AG10803 (cell line): ENCODE results near the gene SESN2.

Experiments
- DNase-seq: peaks from one replicate; pipeline ENCODE4 v3.0.0; 2010; ENCODE audit warnings: low read depth
- H3K4me3 ChIP-seq: 2 replicates; pipeline ENCODE4 v1.5.1; 2011; ENCODE audit warnings: mild to moderate bottlenecking, low read length, control low read depth
- TF ChIP-seq, protein P1 (sequence below): conservative IDR thresholded peaks from 2 replicates; pipeline ENCODE4 v1.5.1; 2011; ENCODE audit warnings: mild to moderate bottlenecking, low read length, control low read depth, inconsistent platforms

The SESN2 gene

DNA sequence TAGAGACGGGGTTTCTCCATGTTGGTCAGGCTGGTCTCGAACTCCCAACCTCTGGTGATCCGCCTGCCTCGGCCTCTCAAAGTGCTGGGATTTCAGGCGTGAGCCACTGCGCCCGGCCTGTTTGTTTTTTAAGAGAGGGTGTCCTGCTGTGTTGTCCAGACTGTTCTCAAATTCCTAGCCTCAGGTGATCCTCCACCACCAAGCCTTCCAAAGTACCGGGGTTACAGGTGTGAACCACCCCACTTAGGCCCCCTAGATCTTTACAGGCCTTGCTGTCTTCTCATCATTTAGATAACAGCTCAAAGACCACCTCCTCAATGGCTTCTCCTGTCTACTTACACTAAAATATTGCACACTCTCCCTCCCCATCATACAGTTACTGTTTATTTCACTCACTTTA, 6.3 kb downstream of the SESN2 start:
- H3K4me3 ChIP-seq: no peak overlapping the region
- no peak for DNase-seq
- TF ChIP-seq, protein P1, sequence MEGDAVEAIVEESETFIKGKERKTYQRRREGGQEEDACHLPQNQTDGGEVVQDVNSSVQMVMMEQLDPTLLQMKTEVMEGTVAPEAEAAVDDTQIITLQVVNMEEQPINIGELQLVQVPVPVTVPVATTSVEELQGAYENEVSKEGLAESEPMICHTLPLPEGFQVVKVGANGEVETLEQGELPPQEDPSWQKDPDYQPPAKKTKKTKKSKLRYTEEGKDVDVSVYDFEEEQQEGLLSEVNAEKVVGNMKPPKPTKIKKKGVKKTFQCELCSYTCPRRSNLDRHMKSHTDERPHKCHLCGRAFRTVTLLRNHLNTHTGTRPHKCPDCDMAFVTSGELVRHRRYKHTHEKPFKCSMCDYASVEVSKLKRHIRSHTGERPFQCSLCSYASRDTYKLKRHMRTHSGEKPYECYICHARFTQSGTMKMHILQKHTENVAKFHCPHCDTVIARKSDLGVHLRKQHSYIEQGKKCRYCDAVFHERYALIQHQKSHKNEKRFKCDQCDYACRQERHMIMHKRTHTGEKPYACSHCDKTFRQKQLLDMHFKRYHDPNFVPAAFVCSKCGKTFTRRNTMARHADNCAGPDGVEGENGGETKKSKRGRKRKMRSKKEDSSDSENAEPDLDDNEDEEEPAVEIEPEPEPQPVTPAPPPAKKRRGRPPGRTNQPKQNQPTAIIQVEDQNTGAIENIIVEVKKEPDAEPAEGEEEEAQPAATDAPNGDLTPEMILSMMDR: no peak

DNA sequence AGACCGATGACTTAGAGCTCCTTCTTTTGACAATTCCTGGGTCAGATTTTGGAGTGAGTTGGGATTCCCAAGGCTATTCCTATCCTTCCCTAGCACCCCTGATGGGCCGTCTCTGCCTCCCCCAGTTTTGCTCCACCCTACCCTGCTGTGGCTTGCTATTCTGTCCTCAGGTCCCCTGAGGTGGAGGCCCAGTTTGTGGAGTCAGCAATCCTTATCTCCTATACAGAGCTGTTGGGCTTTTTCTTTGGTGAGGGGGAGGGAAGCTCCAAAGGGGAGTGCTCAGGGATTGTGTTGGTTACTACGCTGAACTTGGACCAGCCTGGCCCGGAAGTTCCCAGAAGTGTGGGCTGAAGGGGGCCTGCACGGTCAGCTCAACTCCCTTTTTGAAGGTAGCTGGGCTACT, 7.6 kb downstream of the SESN2 start:
- no peak overlapping the region for H3K4me3 ChIP-seq
- no peak for DNase-seq
- TF ChIP-seq, protein P1: no peak

DNA sequence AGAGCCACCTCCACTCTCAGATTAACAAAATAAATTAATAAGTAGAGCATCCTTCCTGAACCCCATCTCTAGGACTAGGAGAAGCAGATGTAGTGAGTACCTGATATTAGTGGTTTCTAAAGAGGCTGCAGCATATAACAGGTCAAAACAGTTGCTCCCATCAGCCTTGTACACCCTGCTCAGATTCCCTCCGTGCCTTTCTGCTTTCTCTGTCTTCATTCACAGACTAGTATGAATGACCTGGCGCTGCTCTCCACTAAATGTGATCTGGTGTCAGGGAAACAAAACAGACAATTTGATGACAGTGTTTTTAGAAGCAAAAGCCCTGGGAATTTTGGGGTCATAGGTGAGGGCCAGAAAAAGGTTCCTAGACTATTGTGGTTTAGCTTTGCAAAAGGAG, 8.3 kb downstream of the SESN2 start:
- no peak for DNase-seq
- H3K4me3 ChIP-seq: no peak overlapping the region
- TF ChIP-seq, protein P1: no peak

DNA sequence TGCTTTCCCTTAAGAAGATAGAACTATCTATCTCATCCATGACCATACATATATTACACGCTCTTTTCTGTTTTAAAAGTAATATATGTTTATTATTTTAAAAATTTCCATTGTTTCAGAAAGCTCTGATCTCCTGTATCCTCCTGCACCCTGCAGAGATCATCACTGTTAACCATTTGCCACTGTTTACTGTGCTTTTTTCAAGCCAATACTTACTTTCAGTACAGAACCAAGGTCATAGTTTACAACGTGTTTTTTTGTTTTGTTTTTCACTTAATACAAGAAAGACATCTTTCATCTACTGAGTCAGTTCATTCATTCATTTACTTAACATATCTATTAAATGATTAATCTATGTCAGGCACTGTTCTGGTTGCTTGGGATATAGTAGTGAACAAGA, 10.2 kb downstream of the SESN2 start:
- TF ChIP-seq, protein P1: no peak
- H3K4me3 ChIP-seq: no peak overlapping the region
- no peak for DNase-seq

DNA sequence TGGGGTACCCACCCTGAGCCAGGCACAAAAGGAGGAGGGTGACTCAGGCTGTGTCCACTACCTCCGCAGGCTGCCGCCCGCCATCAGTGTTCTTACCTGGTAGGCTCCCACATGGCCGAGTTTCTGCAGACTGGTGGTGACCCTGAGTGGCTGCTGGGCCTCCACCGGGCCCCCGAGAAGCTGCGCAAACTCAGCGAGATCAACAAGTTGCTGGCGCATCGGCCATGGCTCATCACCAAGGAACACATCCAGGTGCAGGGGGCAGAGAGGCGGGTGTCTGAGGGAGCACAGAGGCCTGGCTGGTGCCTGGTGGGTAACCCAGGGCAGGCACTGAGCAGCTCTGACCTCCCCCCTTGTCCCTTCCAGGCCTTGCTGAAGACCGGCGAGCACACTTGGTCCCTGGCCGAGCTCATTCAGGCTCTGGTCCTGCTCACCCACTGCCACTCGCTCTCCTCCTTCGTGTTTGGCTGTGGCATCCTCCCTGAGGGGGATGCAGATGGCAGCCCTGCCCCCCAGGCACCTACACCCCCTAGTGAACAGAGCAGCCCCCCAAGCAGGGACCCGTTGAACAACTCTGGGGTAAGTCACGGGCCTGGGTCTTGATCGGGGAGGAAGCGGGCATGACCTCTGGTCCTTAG, 13.0 kb downstream of the SESN2 start:
- no peak overlapping the region for H3K4me3 ChIP-seq
- TF ChIP-seq, protein P1: no peak
- DNase-seq: no peak

DNA sequence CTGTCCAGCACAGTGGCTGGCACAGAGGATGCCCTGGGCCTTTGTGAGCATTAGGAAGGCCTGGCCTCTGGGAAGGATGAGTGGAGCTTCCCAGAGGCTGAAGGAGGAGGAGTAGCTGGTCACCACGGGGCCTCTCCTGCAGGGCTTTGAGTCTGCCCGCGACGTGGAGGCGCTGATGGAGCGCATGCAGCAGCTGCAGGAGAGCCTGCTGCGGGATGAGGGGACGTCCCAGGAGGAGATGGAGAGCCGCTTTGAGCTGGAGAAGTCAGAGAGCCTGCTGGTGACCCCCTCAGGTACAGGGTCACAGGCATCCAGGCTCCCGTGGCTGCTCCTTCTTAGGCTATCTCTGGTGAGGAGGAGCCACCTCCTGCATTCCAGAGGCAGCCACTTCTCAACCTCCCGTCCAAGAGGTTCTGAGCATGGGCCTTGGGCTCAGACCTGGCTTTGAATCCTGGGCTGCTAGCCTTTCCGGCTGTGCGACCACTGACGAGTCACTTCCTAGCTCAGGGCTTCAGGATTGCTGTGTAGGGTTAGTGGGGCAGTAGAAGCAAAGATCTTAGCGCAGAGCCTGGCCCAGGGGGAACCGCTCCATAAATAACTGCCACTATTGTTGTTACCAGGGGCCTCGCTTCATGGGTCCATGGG, 14.0 kb downstream of the SESN2 start:
- TF ChIP-seq, protein P1: no peak
- DNase-seq: no peak
- H3K4me3 ChIP-seq: no peak overlapping the region

DNA sequence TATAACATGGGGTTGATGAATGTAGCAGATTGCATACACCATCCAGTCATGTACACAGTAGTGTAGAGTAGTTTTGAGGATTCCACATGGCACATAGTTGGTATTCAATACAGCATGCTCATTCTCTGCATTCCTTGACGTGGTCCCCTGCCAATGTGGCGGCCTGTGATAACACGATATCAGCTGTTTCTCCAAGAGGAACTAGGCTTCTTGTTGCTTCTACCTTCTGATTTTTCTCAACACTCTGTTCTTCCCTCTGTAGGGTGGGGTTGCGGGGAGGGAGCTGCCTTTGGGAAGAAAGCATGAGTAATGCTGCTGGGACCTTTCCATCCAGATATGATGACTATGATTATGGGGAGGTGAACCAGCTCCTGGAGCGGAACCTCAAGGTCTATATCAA, 19.4 kb downstream of the SESN2 start:
- TF ChIP-seq, protein P1: no peak
- DNase-seq: no peak
- H3K4me3 ChIP-seq: no peak overlapping the region
